Tibial nerve (tissue), 4 donors: ENCODE measurements around the gene ZSCAN29. TPM values are rescaled to one million over a fixed set of nuclear protein-coding genes. Genes with fewer than 3 reads are reported as not detected.

Experiments
- DNase-seq, 2 donors: peaks; one replicate each; pipeline ENCODE4 v3.0.0-alpha.2; 2019; ENCODE audit warnings: low spot score in 2 of 2
- H3K27ac ChIP-seq, 4 donors: fragments of 200-600 bp; sonication (generic) in 3 of 4; one replicate each; pipeline ENCODE4 v1.5.1; 2017 to 2019; ENCODE audit warnings: mild to moderate bottlenecking in 1 of 4
- H3K27me3 ChIP-seq, 2 donors: fragments of 200-600 bp; sonication (generic) in 1 of 2; one replicate each; pipeline versions ENCODE4 v1.5.1 to v1.6.0; 2017 to 2019
- H3K36me3 ChIP-seq, 3 donors: fragments of 200-600 bp; sonication (generic); one replicate each; pipeline ENCODE4 v1.5.1; 2018 to 2019
- H3K4me1 ChIP-seq, 4 donors: fragments of 200-600 bp; sonication (generic) in 3 of 4; one replicate each; pipeline ENCODE4 v1.5.1; 2017 to 2019
- H3K4me3 ChIP-seq, 4 donors: fragments of 200-600 bp; sonication (generic) in 3 of 4; one replicate each; pipeline ENCODE4 v1.5.1; 2017 to 2019; ENCODE audit warnings: mild to moderate bottlenecking in 1 of 4, moderate library complexity in 1 of 4
- H3K9me3 ChIP-seq, 4 donors: fragments of 200-600 bp; sonication (generic) in 3 of 4; one replicate each; pipeline ENCODE4 v1.5.1; 2017 to 2019
- EP300 ChIP-seq, 2 donors: sonication (generic); formaldehyde crosslinking; IDR thresholded peaks; one replicate each; pipeline ENCODE4 v1.6.1; 2017; ENCODE audit warnings: antibody characterized with exemption in 2 of 2, mild to moderate bottlenecking in 1 of 2
- POLR2A ChIP-seq, 2 donors: fragments of 450-650 bp; IDR thresholded peaks; one replicate each; pipeline ENCODE4 v1.6.1; 2017; ENCODE audit warnings: antibody characterized with exemption in 2 of 2, mild to moderate bottlenecking in 2 of 2, moderate library complexity in 2 of 2
- WGBS, 2 donors: methylation state at CpG; one replicate each; pipeline ENCODE4 v1.1.5; 2018; 5-methylcytosine and 5-hydroxymethylcytosine counted together
- total RNA-seq, 4 donors: library from RNA; depleted of rRNA; stranded (reverse); fragments of >200 nt; gene quantifications; one replicate each; pipeline ENCODE4 v1.1.0, GENCODE V29; 2016
- TF ChIP-seq, protein P1 (sequence below), 5 experiments: fragments of 200-600 bp in 3 of 5; fragments of 450-650 bp in 2 of 5; sonication (generic) in 3 of 5; IDR thresholded peaks; one replicate each; pipeline ENCODE4 v1.5.1; 2016 to 2019; ENCODE audit warnings: antibody characterized with exemption in 5 of 5, mild to moderate bottlenecking in 3 of 5, moderate library complexity in 2 of 5

The ZSCAN29 gene
- total RNA-seq, 4 donors from 2014 or later: 27.0 to 48.0 (median 31.6) TPM

DNA sequence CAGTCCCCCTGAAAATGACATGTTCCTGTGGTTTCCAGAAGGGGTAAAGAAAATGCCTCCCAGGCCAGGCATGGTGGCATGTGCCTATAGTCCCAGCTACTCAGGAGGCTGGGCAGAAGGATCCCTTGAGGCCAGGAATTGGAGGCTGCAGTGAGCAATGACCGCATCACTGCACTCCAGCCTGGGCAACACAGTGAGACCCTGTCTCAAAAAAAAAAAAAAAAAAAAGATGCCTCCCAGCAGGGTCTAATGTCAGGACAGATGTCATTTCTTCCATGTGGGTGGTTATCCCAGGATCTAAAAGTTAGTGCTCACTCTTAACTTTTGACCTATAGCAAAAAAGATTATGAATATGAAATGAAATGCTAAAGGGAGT is 53.9 kb downstream of the ZSCAN29 start:
- no peak for DNase-seq
- Histone ChIP-seq H3K4me3 (no peak overlapping the region), H3K27ac (peak overlapping the region in 2 of 4 donors; percentile 18 to 53), H3K9me3 (no peaks in the 10 kb centered on the region), H3K4me1 (no peaks in the 10 kb centered on the region), H3K36me3 (no peaks in the 10 kb centered on the region), H3K27me3 (peaks cover 0 to 3% of the 10 kb centered on the region in 2 donors)
- WGBS, 2 donors: 81 to 89% methylated on average over 1 of the region's 1 CpG
- TF ChIP-seq EP300 (IDR thresholded peaks at IDR 0.05) (no peak), POLR2A (IDR thresholded peaks at IDR 0.05) (no peak)
- TF ChIP-seq, protein P1, sequence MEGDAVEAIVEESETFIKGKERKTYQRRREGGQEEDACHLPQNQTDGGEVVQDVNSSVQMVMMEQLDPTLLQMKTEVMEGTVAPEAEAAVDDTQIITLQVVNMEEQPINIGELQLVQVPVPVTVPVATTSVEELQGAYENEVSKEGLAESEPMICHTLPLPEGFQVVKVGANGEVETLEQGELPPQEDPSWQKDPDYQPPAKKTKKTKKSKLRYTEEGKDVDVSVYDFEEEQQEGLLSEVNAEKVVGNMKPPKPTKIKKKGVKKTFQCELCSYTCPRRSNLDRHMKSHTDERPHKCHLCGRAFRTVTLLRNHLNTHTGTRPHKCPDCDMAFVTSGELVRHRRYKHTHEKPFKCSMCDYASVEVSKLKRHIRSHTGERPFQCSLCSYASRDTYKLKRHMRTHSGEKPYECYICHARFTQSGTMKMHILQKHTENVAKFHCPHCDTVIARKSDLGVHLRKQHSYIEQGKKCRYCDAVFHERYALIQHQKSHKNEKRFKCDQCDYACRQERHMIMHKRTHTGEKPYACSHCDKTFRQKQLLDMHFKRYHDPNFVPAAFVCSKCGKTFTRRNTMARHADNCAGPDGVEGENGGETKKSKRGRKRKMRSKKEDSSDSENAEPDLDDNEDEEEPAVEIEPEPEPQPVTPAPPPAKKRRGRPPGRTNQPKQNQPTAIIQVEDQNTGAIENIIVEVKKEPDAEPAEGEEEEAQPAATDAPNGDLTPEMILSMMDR (IDR thresholded peaks at IDR 0.05): no peak

DNA sequence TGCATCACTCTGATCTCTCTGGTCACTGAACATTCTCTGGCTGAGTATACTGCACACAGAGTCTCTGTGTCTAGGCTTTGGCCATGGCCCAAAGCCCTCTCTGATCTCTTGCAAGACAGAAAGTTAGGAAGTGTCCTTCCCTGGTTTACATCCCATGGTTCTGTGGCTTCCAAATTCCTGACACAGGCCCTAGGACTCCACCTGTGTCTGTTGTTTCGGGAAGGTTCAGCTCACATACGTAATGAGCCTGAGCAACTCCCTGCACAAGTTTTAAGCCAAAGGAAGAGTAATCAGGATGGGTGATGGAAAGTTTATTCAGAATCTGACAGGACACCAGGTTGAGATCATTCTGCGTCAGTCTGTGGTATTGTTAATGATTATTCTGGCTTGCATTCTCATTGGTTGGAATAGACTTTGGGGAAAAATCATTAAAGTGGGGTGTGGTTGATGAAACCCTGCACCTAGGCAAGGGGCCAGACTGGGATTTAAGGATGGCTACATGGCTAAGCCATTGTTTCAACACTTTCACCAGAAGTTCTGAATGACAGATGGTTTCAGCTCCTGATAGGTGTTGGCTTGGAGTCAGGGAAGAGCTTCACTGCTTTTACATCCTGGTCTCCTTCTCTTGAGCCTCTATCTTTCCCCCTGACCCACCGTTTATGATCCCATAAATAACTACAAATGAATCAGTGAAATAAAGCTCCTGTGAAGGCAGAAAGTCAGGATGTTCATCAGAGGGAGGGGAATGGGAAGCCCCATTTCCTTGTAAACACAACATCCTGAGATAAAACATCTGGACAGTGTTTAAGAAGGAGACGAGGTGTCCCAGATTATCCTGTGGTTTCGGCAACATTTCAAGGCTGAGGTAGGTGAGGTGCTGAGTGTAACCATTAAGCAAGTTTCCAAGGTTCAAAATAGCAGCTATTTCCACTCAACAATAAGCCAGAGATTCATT is 54.5 kb downstream of the ZSCAN29 start:
- H3K9me3 ChIP-seq: no peaks in the 10 kb centered on the region
- no peaks in the 10 kb centered on the region for H3K4me1 ChIP-seq
- no peaks in the 10 kb centered on the region for H3K36me3 ChIP-seq
- no peak for TF ChIP-seq EP300 (IDR thresholded peaks at IDR 0.05)
- TF ChIP-seq, protein P1 (IDR thresholded peaks at IDR 0.05): no peak
- no peak for TF ChIP-seq POLR2A (IDR thresholded peaks at IDR 0.05)
- peaks cover 0 to 9% of the 10 kb centered on the region in 2 donors for H3K27me3 ChIP-seq
- WGBS, 2 donors: 47 to 57% methylated on average over 6 of the region's 6 CpGs
- peak in 1 of 2 donors; percentile 41 for DNase-seq
- no peak overlapping the region for H3K4me3 ChIP-seq
- H3K27ac ChIP-seq: peak overlapping the region in 2 of 4 donors; percentile 18 to 53

DNA sequence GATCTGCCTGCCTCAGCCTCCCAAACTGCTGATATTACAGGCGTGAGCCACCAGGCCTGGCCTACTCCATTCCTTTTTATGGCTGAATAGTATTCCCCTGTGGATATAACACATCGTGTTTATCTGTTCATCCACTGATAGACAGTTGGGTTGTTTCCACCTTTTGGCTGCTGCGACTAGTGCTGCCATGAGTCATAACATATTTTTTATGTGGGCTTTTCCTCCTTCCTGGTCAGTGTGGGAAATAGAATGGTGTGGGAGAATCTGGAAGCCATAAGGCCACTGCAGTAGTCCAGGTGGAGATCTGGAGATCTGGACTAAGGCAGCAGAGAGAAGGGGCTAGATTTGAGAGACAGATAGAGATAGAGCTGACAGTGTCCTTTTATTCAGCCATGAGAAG is 56.7 kb downstream of the ZSCAN29 start:
- DNase-seq: no peak
- no peaks in the 10 kb centered on the region for H3K4me1 ChIP-seq
- no peak overlapping the region for H3K4me3 ChIP-seq
- no peaks in the 10 kb centered on the region for H3K36me3 ChIP-seq
- peaks cover 0 to 26% of the 10 kb centered on the region in 2 donors for H3K27me3 ChIP-seq
- H3K9me3 ChIP-seq: no peaks in the 10 kb centered on the region
- TF ChIP-seq, protein P1 (IDR thresholded peaks at IDR 0.05): no peak
- TF ChIP-seq POLR2A (IDR thresholded peaks at IDR 0.05) (no peak), EP300 (IDR thresholded peaks at IDR 0.05) (no peak)
- 74 to 86% methylated on average over 3 of the region's 3 CpGs for WGBS, 2 donors
- no peak overlapping the region for H3K27ac ChIP-seq

DNA sequence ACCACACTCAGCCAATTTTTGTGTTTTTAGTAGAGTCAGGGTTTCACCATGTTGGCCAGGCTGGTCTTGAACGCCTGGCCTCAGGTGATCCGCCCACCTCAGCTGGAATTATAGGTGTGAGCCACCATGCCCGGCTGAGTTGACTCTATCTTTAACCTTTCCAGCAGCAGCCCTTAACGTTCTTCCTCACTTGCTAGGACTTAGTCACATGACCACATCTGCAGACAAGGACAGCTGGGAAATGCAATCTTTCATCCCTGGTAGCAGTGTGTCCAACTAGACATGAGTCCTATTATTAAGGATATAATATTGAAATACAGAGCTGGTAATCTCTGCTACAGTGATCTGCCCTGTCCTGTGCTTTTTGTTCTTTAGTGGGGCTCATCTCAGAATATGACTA is 58.5 kb downstream of the ZSCAN29 start:
- TF ChIP-seq EP300 (IDR thresholded peaks at IDR 0.05) (no peak), POLR2A (IDR thresholded peaks at IDR 0.05) (no peak)
- TF ChIP-seq, protein P1 (IDR thresholded peaks at IDR 0.05): no peak
- Histone ChIP-seq H3K4me3 (no peak overlapping the region), H3K27ac (no peak overlapping the region), H3K9me3 (no peaks in the 10 kb centered on the region), H3K4me1 (no peaks in the 10 kb centered on the region), H3K36me3 (no peaks in the 10 kb centered on the region), H3K27me3 (peaks cover 0 to 42% of the 10 kb centered on the region in 2 donors)
- DNase-seq: no peak
- WGBS, 2 donors: 63 to 65% methylated on average over 4 of the region's 4 CpGs

Other genes with a start within 250 kb of the ZSCAN29 start
- 10 to 100 TPM; 19.5 to 49.8 (median 35.6) TPM for gene TMEM62, start 237.5 kb downstream of the ZSCAN29 start, total RNA-seq
- gene CCNDBP1, start 185.6 kb downstream of the ZSCAN29 start, total RNA-seq: 100 to 1,000 TPM in 2 of 4 donors, 10 to 100 TPM in 2; 59.4 to 171 (median 97.2) TPM
- under 1 TPM in 2 of 4 donors, not detected in 2; 0.30 to 0.44 TPM for gene EPB42, start 150.0 kb downstream of the ZSCAN29 start, total RNA-seq
- gene TGM5, start 104.1 kb downstream of the ZSCAN29 start, total RNA-seq: not detected
- gene TGM7, start 68.8 kb downstream of the ZSCAN29 start, total RNA-seq: not detected
- 10 to 100 TPM in 2 of 4 donors, 1 to 10 TPM in 2; 4.0 to 14.4 (median 9.8) TPM for gene LCMT2, start 40.5 kb downstream of the ZSCAN29 start, total RNA-seq
- 10 to 100 TPM; 11.8 to 17.5 (median 14.3) TPM for gene TUBGCP4, start 58 bp upstream of the ZSCAN29 start, total RNA-seq
- gene TP53BP1, start 122.1 kb upstream of the ZSCAN29 start, total RNA-seq: 10 to 100 TPM; 37.6 to 47.4 (median 42.4) TPM
- 10 to 100 TPM; 17.4 to 23.7 (median 21.3) TPM for gene MAP1A, start 146.6 kb upstream of the ZSCAN29 start, total RNA-seq
- gene PPIP5K1, start 219.2 kb upstream of the ZSCAN29 start, total RNA-seq: 10 to 100 TPM; 22.6 to 57.9 (median 40.4) TPM
- not detected for gene CKMT1B, start 223.0 kb upstream of the ZSCAN29 start, total RNA-seq
- 1 to 10 TPM in 3 of 4 donors, under 1 TPM in 1; 0.30 to 1.4 (median 1.2) TPM for gene STRC, start 247.8 kb upstream of the ZSCAN29 start, total RNA-seq